Limb (tissue), 2 donors: ENCODE results near the gene PEX16.
A peak's percentile ranks its signal among the peaks of the same experiment; 100 is the strongest.

ENCODE experiments used
- DNase-seq, 2 donors: peaks; one replicate each; pipeline ENCODE4 v3.0.0-alpha.2; 2016; ENCODE audit errors: extremely low spot score in 2 of 2

PEX16 gene

GRCh38 chr11:45879803-45880686 is 37.6 kb downstream of the PEX16 start:
- no peak for DNase-seq

- DNase-seq, result no peak
Measured at GRCh38 chr11:45877845-45878244, 39.8 kb downstream of the PEX16 start.

GRCh38 chr11:45877221-45877620 is 40.5 kb downstream of the PEX16 start:
- DNase-seq, result no peak

GRCh38 chr11:45876401-45876800 is 41.3 kb downstream of the PEX16 start:
- no peak for DNase-seq

GRCh38 chr11:45872651-45873356 is 44.9 kb downstream of the PEX16 start:
- peak in 1 of 2 donors; percentile 71 for DNase-seq

GRCh38 chr11:45871638-45872037 is 46.0 kb downstream of the PEX16 start:
- DNase-seq, result no peak

- no peak for DNase-seq
Measured at GRCh38 chr11:45870706-45871105, 47.0 kb downstream of the PEX16 start.

- no peak for DNase-seq
Measured at GRCh38 chr11:45869551-45869950, 48.1 kb downstream of the PEX16 start.

GRCh38 chr11:45864041-45864440 is 53.6 kb downstream of the PEX16 start:
- no peak for DNase-seq

- DNase-seq, result no peak
Measured at GRCh38 chr11:45860764-45861510, 56.7 kb downstream of the PEX16 start.

- no peak for DNase-seq
Measured at GRCh38 chr11:45860348-45860747, 57.3 kb downstream of the PEX16 start.
